ENCODE data around the gene AMACR.

Gene AMACR

DNA sequence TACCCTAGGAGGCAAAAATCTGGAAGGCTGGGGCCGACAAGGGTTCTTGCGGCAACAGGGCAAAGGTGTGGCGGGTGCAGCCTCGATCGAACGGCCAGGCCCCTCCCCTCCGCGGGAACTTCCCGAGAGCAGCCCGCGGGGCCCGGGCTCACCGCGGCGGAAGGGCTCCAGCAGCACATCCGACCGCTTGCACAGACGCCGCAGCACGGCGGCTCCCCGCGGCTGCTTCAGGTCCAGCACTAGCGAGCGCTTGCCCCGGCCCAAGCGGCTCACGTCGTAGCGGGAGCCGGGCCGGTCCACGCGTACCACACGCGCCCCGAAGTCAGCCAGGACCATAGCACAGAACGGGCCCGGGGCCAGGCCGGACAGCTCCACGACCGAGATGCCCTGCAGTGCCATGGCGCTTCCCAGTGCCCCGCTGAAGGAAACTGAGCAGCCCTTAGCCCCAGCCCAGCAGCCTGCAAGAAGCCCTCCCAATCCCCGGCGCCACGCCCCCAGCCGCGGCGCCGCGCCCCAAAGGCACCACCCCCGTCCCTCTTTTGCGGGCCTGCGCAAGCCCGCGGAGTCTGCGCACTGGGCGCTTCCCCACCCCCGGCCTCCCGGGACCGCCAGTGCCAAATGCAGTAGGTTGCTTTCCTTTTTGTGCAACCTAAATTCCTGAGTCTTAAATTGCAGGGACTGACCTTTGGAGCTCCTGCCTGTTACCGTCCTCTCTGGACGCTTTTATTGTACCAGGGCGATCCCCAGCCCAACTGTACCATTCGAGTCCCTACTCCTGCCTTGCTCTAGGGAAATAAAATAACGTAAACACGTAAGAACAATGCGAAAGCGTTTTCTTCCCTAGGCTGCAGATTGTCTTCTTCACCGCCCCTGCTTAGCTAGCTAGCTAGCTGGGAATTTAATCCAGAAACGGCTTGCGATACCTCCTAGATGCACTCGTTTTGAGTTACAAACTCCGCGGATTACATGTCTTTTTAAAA is at the start of gene AMACR:
AMACR (minus strand) TSS at position 430 of the 980 bp plus-strand sequence; CDS start at position 399, 31 bp downstream.
- DNase-seq = peak; percentile 38

DNA sequence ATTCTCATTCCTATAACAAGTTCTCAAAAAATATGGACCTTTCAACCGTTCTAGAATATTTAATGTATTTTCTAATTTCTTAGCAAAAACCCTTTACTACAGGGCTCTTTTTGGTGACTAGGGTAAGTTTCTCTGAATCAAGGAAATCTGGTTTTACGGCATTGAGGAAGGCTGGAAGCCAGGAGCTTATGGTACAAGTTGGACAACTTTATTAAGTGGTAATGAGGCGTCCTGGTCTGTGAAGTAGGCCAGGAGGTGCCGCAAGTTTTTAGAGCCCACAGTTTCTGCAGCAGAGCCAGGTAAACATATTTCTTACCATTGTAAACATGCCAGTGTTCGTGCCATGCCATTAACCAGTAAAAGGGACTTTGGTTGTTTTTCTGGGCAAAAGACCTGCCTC is 49.7 kb upstream of the AMACR start:
- DNase-seq = no peak

DNA sequence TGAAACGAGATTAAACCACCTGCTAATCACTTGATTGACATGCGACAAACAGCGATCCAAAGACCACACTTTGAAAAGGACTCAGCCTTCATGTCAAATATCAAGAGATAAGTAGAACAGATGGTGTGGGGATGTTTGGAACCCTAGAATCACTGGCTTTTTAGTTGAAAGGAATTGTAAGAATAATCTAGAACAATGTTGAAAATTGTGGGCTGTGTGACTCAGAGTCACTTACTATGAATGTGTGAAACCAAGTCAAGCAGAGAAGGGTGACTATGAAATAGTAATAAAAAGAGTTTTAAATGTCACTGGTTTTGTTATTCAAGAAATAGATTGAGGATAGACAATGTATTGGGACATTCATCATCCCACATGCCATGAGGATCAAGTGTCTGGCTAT is 49.3 kb upstream of the AMACR start:
- no peak for DNase-seq

GRCh38 chr5:34055667-34056066 is 47.8 kb upstream of the AMACR start:
- DNase-seq = no peak

DNA sequence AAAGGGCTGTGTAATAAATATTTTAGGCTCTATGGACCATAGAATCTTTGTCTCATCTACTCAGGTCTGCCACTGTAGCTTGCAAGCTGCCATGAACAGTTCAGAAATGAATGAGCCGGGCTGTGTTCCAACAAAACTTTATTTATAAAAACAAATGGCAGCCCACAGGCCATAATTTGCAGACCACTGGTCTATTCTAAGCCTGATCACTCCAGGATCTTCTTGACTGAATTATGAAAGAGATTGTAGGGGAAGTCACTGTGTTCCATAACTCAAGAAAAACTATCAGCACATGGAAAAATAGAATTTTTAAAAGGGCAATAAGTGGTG is 46.5 kb upstream of the AMACR start:
- DNase-seq = no peak

- DNase-seq = no peak
Measured at GRCh38 chr5:34053571-34054399, 45.9 kb upstream of the AMACR start.

DNA sequence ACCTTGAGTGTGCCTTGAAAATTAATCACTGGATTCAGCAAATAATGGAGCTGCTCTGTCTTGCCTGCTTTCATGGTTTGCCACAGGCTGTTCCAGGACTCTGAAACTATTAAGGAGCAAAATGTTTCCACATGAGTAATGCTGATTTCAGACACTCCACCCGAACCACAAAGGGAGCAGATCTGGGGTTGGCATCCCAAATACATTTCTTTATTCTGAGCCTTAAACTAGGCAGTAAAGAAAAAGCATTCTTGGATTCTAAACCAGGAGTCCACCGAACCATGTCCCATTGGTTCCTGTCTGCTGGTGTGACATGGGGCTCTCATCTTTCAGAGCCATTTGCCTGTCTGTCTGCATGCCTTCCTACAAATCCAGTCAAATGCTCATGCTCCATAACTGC is 45.3 kb upstream of the AMACR start:
- DNase-seq = no peak

- DNase-seq = no peak
Measured at GRCh38 chr5:34051374-34051980, 43.6 kb upstream of the AMACR start.

- DNase-seq = no peak
Measured at GRCh38 chr5:34047774-34048572, 40.1 kb upstream of the AMACR start.

DNA sequence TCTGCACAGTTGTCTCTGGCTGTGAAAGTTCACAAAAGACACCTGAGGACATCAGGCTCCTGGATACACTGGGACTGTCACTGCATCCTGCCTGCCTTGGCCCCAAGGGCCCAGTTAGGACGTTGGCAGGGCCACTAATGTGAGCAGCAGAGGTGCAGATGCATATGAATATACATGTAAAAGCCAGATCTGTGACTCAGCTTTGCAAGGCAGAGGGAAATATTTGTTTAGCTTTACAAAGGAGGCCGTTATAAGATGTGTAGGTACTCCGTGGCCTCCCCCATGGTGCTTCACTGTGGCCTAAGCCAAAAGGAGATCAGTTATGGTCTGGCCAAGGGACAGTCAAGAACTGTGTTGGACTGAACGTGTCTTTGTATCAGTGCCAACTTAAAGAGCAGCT is 39.3 kb upstream of the AMACR start:
- DNase-seq = no peak

GRCh38 chr5:34045996-34046395 is 38.1 kb upstream of the AMACR start:
- DNase-seq = no peak

GRCh38 chr5:34045023-34045422 is 37.2 kb upstream of the AMACR start:
- no peak for DNase-seq

GRCh38 chr5:34043099-34043876 is 35.4 kb upstream of the AMACR start, which contains the start of gene C1QTNF3:
C1QTNF3 (minus strand) TSS chr5:34043213; CDS start chr5:34043125, 88 bp downstream.
- no peak for DNase-seq

DNA sequence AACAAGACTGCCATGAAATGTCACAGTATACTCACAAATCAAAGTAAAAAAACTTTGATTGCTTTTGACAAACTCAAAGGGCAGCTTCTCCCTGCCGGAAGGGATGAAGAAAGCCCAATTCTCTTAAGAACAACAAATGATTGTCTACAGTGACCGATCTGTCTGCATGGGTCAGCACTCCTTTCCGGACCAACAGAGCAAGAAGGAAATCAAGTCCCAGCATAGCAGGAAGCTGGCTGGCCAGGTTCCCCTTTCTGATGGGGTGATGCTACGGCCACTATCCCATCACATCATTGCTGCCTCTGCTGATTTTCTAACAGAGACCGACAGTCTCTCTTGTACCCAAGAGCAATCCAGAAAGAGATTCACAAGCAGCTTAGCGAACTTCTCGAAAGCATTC is 34.5 kb upstream of the AMACR start:
- DNase-seq = no peak

- no peak for DNase-seq
Measured at GRCh38 chr5:34041247-34041972, 33.6 kb upstream of the AMACR start.

GRCh38 chr5:34040472-34040871 is 32.6 kb upstream of the AMACR start:
- DNase-seq = no peak

GRCh38 chr5:34039398-34040157 is 31.7 kb upstream of the AMACR start:
- DNase-seq = no peak

DNA sequence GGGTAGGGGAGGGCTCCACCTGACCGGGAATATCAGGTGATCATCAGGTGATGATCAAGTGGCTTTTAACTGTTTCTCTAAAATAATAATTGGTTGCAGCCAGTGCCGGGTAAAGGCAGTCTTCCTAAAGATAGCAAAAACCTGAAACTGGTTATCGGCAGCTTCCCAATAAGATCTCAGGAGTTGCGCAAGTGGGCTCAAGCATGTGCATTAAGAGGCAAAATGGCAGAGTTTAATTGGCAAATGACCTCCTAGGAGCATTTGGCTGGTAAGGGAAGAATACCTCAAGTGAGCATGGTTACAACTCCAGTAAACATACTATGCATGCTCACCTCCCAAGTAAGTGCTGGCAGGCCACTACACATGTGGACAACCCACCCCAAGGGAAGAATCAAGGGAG is 31.0 kb upstream of the AMACR start:
- DNase-seq = no peak

GRCh38 chr5:34038390-34038789 is 30.5 kb upstream of the AMACR start:
- no peak for DNase-seq

DNA sequence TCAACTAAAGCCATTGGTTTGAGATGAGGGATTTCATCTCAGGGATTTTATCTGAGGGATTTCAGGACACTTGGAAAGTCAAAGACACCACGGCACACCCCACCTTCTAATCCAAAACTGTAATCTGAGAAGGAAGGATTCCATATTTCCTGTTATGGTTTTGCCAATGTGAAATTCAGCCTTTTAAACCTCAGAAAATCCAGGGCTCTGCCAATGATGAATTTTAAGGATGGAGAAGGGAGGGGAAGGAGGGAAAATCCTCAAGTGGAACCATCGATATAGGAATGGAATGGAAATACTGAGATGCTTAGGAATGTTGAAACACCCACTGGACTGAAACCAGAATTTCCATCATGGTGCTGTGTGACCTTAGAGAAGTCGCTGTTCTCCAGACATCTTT is 29.9 kb upstream of the AMACR start:
- DNase-seq = no peak
